SK-N-SH (cell line): ENCODE data around the gene ETFA.
A peak's percentile ranks its signal among the peaks of the same experiment; 100 is the strongest.

Source experiments
- CHD2 ChIP-seq: fragments of 150-350 bp; IDR thresholded peaks from 2 replicates; pipeline ENCODE4 v1.6.1; 2018; ENCODE audit warnings: low read length; ENCODE audit not compliant: partially characterized antibody
- CTCF ChIP-seq: fragments of 200-600 bp; sonication (generic); IDR thresholded peaks from 2 replicates; pipeline ENCODE4 v1.6.1; 2017; ENCODE audit warnings: antibody characterized with exemption, mild to moderate bottlenecking, moderate library complexity
- EP300 ChIP-seq, 2 experiments: IDR thresholded peaks; 2 replicates each; pipeline versions ENCODE4 v1.4.0 to v1.6.1; 2012; ENCODE audit warnings: borderline replicate concordance in 1 of 2, low read depth in 1 of 2, low read length in 1 of 2
- EZH2phosphoT487 ChIP-seq: fragments of 200-600 bp; sonication (generic); IDR thresholded peaks from 2 replicates; pipeline ENCODE4 v1.6.1; 2017; ENCODE audit warnings: low read depth, mixed run types, mild to moderate bottlenecking, antibody characterized with exemption, moderate library complexity, borderline replicate concordance
- FOXJ3 ChIP-seq: sonication (generic); formaldehyde crosslinking; IDR thresholded peaks from 2 replicates; pipeline ENCODE4 v1.5.1; 2020; ENCODE audit warnings: mild to moderate bottlenecking, missing genetic modification reagents
- IRF3 ChIP-seq: fragments of 150-350 bp; IDR thresholded peaks from 2 replicates; pipeline ENCODE4 v1.6.1; 2016; ENCODE audit warnings: mild to moderate bottlenecking, low read depth, low read length
- MAX ChIP-seq: IDR thresholded peaks from 2 replicates; pipeline ENCODE4 v1.4.0; 2012; ENCODE audit warnings: low read depth
- NFIC ChIP-seq: IDR thresholded peaks from 2 replicates; pipeline ENCODE4 v1.4.0; 2012; ENCODE audit warnings: borderline replicate concordance
- POLR2AphosphoS5 ChIP-seq: IDR thresholded peaks from 2 replicates; pipeline ENCODE4 v1.6.1; 2012; ENCODE audit warnings: low read depth, low read length
- RAD21 ChIP-seq: IDR thresholded peaks from 2 replicates; pipeline ENCODE4 v1.6.1; 2012; ENCODE audit warnings: mild to moderate bottlenecking, low read length
- REST ChIP-seq: IDR thresholded peaks from 2 replicates; pipeline ENCODE4 v1.6.1; 2012; ENCODE audit warnings: mild to moderate bottlenecking, low read depth, low read length, moderate library complexity
- SMC3 ChIP-seq: IDR thresholded peaks from 2 replicates; pipeline ENCODE4 v1.6.1; 2012; ENCODE audit warnings: low read depth, low read length, improper control_type of control experiment
- TAF1 ChIP-seq: IDR thresholded peaks from 2 replicates; pipeline ENCODE4 v1.6.1; 2012; ENCODE audit warnings: low read depth, mild to moderate bottlenecking, low read length, moderate library complexity, borderline replicate concordance
- USF1 ChIP-seq: IDR thresholded peaks from 2 replicates; pipeline ENCODE4 v1.4.0; 2012; ENCODE audit warnings: low read depth, borderline replicate concordance

- TF ChIP-seq REST (no peak), CTCF (no peak), USF1 (peak; percentile 83), CHD2 (no peak), TAF1 (no peak), POLR2AphosphoS5 (no peak), EZH2phosphoT487 (no peak), MAX (no peak), RAD21 (no peak), EP300 (IDR thresholded peaks at IDR 0.05; ENCODE audit: borderline replicate concordance in 1 of 2, low read depth in 1 of 2, low read length in 1 of 2) (no peak), IRF3 (no peak), NFIC (no peak), FOXJ3 (CRISPR knock-in tag) (no peak), SMC3 (no peak)
Measured at GRCh38 chr15:76169018-76169417, 142.3 kb downstream of the ETFA start.
